Prostate gland (tissue), 2 donors: ENCODE data around the gene MRM3.

Experiments used
- CTCF ChIP-seq, 4 experiments: fragments of 200-600 bp in 2 of 4; fragments of 450-650 bp in 2 of 4; sonication (generic) in 2 of 4; IDR thresholded peaks; 1 replicate in 3 of 4; 2 replicates in 1 of 4; pipeline ENCODE4 v1.5.1; 2016 to 2019; ENCODE audit warnings: antibody characterized with exemption in 4 of 4, mild to moderate bottlenecking in 2 of 4, moderate library complexity in 2 of 4
- POLR2A ChIP-seq: fragments of 450-650 bp; IDR thresholded peaks from one replicate; pipeline ENCODE4 v1.6.1; 2016; ENCODE audit warnings: antibody characterized with exemption, mild to moderate bottlenecking

- no peak for TF ChIP-seq CTCF (IDR thresholded peaks at IDR 0.05)
- no peak for TF ChIP-seq POLR2A
Observed at GRCh38 chr17:806346-806745, 24.2 kb downstream of the MRM3 start.
